Erythroblast (primary cell): ENCODE measurements around the gene TSFM.

ENCODE experiments used
- DNase-seq, 2 experiments: peaks; one replicate each; lab custom pipeline; 2025; lab: John Stamatoyannopoulos, UW
- GATA1 ChIP-seq: IDR thresholded peaks from 2 replicates; pipeline ENCODE4 v1.6.1; 2011; ENCODE audit warnings: low read depth, mild to moderate bottlenecking, control low read depth, low read length, moderate library complexity
- POLR2A ChIP-seq: IDR thresholded peaks from 2 replicates; pipeline ENCODE4 v1.6.1; 2011; ENCODE audit warnings: mild to moderate bottlenecking, low read length

Gene TSFM

GRCh38 chr12:57752668-57753000 is 30.0 kb upstream of the TSFM start:
- DNase-seq: no peak
- peak; percentile 29 for TF ChIP-seq POLR2A
- TF ChIP-seq GATA1: no peak

GRCh38 chr12:57753756-57754337 is 28.7 kb upstream of the TSFM start:
- peak; percentile 15 for TF ChIP-seq POLR2A
- TF ChIP-seq GATA1: no peak
- peak; percentile 57 to 64 for DNase-seq

- peak; percentile 67 to 75 for DNase-seq
- TF ChIP-seq POLR2A (no peak), GATA1 (no peak)
Observed at GRCh38 chr12:57754411-57755193, 28.0 kb upstream of the TSFM start, which contains the start of gene MARCHF9. MARCHF9 (plus strand) TSS chr12:57755103; CDS start chr12:57755529, 426 bp downstream.

GRCh38 chr12:57755194-57755453 is 27.5 kb upstream of the TSFM start:
- TF ChIP-seq GATA1: no peak

GRCh38 chr12:57755454-57756372 is 26.9 kb upstream of the TSFM start:
- peak; percentile 41 to 59 for DNase-seq
- TF ChIP-seq GATA1 (no peak), POLR2A (no peak)

More at GRCh38 chr12:57755194-57755453, 27.5 kb upstream of the TSFM start:
- no peak for DNase-seq

- DNase-seq: peak; percentile 73 to 83
- TF ChIP-seq GATA1 (no peak), POLR2A (no peak)
Observed at GRCh38 chr12:57756406-57757341, 25.9 kb upstream of the TSFM start.

GRCh38 chr12:57757771-57758170 is 24.8 kb upstream of the TSFM start:
- TF ChIP-seq GATA1: no peak
- TF ChIP-seq POLR2A: no peak
- no peak for DNase-seq

- TF ChIP-seq GATA1: no peak
- TF ChIP-seq POLR2A: no peak
- DNase-seq: no peak
Observed at GRCh38 chr12:57758552-57759359, 23.8 kb upstream of the TSFM start.

- TF ChIP-seq GATA1 (no peak), POLR2A (no peak)
- peak; percentile 36 to 54 for DNase-seq
Observed at GRCh38 chr12:57759360-57759980, 23.1 kb upstream of the TSFM start.

- TF ChIP-seq GATA1: no peak
- no peak for TF ChIP-seq POLR2A
- no peak for DNase-seq
Observed at GRCh38 chr12:57760347-57760982, 22.1 kb upstream of the TSFM start.

GRCh38 chr12:57761391-57761998 is 21.1 kb upstream of the TSFM start:
- TF ChIP-seq GATA1: no peak
- TF ChIP-seq POLR2A: no peak
- no peak for DNase-seq
